Ecto neural progenitor cell (in vitro differentiated cells): ENCODE measurements around the gene CHD9NB.

Experiments
- DNase-seq: peaks from one replicate; pipeline ENCODE4 v3.0.0-alpha.2; 2018; ENCODE audit warnings: low spot score

CHD9NB gene

GRCh38 chr16:53052519-53053501 lies at the start of gene CHD9NB:
Gene CHD9NB, minus strand, starts transcription at chr16:53052897. Its CDS starts 8,739 bp downstream, at chr16:53044158.
- no peak for DNase-seq

- no peak for DNase-seq
Measured at GRCh38 chr16:53100889-53101288, 48.2 kb upstream of the CHD9NB start.

DNA sequence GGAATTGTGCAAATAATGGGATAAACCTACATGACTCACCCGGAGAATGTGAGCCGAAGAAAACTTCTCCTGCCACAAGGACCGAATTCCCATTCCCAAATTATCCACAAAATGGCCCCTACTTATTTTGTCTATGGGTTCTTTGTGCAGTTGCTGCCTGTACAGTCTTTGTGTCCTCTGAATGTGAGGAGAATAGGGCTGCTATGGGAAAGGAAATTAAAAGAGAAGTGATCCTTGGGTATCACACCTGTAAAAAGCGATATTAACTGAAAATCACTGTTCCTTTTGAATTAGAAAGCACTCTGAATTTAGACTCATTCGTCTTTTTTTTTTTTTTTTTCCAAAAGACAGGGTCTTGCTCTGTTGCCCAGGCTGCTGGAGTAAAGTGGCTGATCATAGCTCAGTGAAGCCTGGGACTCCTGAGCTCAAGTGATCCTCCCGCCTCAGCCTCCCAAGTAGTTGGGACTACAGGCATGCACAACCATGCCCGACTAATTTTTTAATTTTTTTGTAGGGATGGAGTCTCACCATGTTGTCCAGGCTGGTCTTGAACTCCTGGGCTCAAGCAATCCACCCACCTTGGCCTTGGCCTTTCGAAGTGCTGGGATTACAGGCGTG lies 47.5 kb upstream of the CHD9NB start:
- DNase-seq = no peak

GRCh38 chr16:53099318-53100130 lies 46.8 kb upstream of the CHD9NB start:
- peak; percentile 81 for DNase-seq

DNA sequence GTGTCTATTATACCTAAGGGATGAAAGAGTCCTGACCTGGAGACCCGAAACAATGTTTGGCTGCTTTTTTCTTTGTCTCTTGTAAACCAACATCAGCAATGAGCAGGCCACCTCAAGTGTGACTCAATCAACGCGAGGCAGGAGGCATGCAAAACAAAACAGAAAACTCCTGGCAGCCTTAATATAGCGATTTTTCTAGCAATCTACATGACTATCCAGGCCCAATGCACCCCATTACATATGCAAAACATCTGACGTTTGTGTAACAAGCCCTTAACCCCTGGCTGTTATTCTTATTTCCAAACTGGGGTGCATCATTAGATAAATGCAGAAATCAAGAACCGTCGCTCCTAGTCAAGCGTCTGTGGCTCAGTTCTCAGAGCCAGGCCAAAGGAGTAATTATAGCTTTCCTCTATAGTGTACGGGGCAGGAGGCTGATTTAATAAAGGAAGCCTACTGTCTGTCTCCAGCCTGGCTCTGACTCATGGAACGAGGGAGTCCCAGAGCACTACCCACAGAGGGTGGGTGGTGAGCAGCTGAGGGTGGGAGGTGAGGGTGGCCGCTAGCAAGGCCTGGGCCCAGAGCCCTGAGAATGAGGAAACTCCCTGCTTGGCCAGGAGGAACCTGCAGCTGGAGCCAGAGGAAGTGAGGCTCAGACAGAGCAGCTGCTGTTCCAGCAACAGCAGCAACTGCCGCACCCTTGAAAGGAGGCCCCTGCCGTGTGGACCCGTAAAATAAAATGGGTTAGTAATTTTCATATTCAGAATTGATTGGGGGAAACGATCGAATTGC lies 46.0 kb upstream of the CHD9NB start:
- peak; percentile 54 for DNase-seq

DNA sequence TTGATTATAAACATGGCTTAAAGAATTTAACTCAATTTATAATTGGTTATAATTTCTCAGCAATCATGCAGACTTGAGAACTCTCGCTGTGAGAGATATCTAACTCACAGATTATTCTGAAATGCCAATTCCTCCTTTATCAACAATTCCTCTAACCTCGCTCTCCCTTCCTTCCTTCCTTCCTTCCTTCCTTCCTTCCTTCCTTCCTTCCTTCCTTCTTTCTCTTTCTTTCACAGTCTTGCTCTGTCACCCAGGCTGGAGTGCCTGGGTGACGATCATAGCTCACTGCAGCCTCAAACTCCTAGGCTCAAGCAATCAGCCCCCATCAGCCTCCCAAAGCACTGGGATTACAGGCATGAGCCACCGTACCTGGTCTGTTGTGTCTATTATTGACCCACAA lies 44.5 kb upstream of the CHD9NB start:
- DNase-seq = no peak

DNA sequence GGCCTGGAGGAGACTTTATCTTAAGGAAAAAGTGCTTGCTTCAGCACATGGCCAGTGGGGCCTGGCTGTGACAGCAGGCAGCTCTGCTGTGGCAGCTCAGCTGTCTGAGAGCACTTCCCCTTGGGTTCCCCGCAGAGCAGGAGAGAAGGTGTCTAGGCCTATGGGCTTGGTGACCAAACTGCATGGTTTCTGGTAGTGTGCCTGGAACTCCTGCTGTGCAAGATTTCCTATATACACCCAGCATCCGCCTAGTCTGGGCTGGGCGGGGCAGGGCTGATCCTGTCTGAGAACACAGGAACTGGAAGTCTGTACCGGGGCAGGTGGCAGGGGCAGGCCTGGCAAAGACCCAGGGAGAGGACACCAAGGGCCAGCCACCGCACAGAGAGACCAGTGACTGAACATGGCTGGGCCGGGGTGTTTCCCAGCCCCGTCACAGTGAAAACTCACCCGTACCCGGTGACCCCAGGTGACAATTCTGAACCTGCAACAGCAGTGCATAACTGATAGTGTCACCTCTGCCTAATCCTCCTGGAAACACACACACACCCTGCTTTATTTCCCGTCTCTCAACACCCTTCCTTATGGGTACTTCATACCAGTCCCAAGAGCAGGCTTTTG lies 41.4 kb upstream of the CHD9NB start:
- no peak for DNase-seq

GRCh38 chr16:53093162-53093744 lies 40.6 kb upstream of the CHD9NB start:
- DNase-seq = no peak

DNA sequence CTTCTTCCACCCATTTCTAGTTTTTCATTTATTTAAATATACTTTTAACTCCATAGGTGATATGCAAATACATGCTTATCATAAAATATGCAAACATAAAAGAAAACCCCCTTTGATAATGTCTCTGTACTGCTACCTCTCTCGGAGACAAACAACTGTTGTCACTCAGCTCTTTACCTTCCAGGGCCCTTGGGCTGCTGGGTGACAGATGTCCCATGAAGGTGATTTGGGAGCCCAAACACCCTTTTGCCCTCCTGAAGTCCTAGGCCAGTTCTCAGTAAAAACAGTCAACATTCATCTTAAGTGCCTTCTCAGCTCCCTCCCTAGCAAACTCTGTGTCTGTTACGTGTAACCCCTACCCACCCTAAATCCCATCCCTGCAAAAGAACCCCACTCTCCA lies 39.6 kb upstream of the CHD9NB start:
- no peak for DNase-seq

DNA sequence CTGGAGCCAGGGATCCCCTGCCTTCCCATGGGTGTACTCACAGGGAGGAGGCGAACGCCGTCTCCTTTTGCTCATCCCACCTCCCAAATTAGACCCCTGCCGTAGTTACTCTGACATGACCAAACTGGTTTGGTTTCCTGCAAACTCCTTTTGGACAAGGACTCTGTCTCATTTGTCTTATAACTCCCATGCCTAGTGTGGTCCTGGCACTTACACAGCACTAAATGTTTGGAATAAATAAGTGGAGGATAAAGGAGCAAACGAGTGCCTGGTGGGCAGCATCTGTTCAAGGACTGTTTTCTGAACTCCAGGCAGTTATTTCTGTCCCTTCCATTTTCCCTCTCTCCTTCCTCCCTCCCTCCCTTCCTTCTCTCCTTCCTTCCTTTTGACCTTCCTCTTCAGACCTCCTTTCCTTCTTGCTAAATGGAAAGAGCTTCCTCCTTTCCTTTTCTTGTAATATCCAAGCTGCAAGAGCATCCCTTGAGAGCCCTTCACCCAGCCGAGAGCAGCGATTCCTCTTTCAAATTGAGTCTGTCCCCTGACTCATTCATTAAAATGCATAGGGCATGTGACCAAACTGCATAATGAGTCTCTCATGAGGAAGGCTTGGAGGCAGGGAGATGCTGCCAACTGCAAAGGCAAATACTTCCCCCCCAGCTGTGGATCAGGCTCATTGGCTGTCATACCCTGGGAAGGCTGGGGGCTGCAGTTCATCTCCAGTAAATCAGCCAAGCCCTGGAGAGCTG lies 38.9 kb upstream of the CHD9NB start:
- DNase-seq = no peak

DNA sequence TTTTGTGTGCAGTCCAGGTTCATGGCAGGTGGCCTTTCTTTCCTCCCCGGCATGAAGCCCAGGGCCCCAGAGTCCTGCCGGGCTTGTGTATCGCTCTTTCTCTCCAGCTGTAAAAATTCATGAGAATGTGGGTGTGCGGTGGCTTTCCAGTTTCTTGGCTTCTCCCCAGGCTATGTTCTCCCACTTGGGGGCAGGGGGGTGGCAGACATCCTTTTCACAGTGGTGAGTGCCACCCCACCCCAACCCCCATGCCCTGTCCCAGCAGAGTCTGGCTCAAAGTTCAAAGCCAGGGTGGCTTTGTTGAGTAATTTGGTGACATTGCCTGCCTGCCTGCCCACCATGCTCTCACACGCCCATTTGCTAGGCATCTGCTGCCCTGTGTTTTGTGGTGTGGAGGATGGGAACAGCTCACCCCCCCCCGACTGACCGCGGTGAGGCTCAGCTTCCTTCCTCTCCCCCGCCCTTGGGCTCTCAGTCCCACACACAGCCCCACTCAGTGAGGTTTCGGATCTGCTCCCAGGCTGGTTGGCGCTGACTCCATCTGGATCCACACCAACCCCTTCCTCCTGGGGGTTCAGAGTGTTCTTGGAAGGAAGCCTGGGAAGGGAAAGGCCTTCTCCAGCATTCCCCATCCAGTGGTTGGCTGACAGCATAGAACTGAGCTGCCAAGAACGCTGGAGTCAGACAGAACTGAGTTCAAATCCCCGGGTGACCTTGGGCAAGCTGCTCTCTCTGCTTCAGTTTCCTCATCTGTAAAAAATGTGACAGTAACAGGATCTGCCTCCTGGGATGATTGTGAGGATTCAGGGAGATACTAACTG lies 38.1 kb upstream of the CHD9NB start:
- DNase-seq = no peak

DNA sequence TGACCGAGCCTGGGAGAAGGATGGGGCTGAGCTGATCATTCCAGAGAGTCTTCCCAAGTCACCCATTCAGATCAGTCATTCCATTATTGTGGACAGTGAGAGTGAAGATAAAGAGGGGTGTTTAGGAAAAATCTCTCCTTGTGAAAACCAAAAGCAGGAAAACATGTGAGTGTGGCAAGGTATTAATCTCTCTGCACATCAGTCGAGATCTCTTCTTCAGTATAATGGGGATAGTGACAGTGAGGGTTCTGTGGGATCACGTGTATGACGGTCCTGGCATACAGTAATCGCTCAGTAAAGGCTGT lies 37.5 kb upstream of the CHD9NB start:
- DNase-seq = no peak

GRCh38 chr16:53089434-53090285 lies 37.0 kb upstream of the CHD9NB start:
- DNase-seq = no peak

- no peak for DNase-seq
Measured at GRCh38 chr16:53087101-53087500, 34.4 kb upstream of the CHD9NB start.

DNA sequence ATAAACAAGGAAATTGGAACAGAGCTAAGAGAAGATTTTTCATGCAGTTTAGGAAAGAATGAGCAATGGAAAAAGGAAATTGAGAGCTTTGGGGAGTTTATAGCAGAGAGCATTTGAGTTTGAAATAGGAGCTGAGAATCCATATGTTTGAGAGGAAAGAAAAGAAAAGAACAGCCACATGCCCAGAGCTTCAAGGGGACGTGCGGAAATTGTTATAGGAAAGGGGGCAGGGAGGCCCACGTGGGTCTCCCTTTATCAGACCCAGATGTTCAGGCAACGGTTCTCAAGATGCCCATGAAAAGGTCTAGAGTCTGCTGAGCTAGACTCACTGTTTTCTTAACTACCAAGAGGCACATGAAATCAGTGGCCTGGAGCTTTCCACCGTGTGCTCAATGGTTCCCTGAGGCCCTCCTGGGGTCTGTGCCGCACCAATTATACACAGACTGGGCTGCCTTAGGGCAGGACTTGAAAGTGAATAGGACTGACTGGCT lies 33.3 kb upstream of the CHD9NB start:
- DNase-seq = no peak

DNA sequence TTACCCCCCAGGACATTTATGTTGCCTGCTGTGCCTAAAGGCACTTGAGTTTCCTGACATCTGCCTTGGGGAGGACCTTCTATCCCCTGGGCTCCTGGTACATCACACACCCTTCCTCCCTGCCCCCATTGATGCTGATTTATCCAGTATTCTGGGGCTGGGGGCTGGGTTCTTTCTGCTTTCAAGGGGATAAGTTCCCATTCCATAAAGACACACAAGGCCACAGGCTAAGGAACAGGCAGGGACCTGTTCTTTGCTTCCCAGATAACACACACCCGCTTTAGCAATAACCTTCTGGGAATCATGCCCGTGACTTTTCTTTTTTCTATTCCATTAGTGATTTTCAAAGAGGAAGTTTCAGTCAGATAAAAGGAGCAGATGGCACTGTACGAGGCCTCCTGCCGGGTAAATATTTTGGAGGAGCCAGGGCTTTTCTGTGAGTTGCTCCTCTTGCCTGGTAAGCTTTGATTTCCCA lies 32.7 kb upstream of the CHD9NB start:
- no peak for DNase-seq

- no peak for DNase-seq
Measured at GRCh38 chr16:53084746-53085334, 32.1 kb upstream of the CHD9NB start.

- no peak for DNase-seq
Measured at GRCh38 chr16:53084141-53084541, 31.4 kb upstream of the CHD9NB start.
